ENCODE measurements around the gene NAALADL2. TPM values are rescaled to one million over a fixed set of nuclear protein-coding genes. Genes with fewer than 3 reads are reported as not detected.

NAALADL2 gene
- total and polyA plus RNA-seq, 2 of the 13 experiments (the other 11 are each of a cell fraction or from before 2014, with no cell fraction given), result 0.08 TPM; not detected in 1

GRCh38 chr3:175445741-175446140, 586.6 kb downstream of the NAALADL2 start (continued):
- TF ChIP-seq ARID3A (IDR thresholded peaks at IDR 0.05; ENCODE audit: low read depth, low read length) (no peak), ZFP62 (CRISPR knock-in tag; IDR thresholded peaks at IDR 0.05) (no peak), JUNB (CRISPR knock-in tag; IDR thresholded peaks at IDR 0.05; ENCODE audit: borderline replicate concordance) (no peak), SPEN (CRISPR knock-in tag; IDR thresholded peaks at IDR 0.05; ENCODE audit: low read depth) (no peak), ZNF530 (CRISPR knock-in tag; IDR thresholded peaks at IDR 0.05; ENCODE audit: low read depth) (no peak), TFE3 (CRISPR knock-in tag; IDR thresholded peaks at IDR 0.05) (no peak), SMC3 (IDR thresholded peaks at IDR 0.05; ENCODE audit: low read length) (no peak), CEBPZ (IDR thresholded peaks at IDR 0.05; ENCODE audit: low read length) (no peak)
